Breast epithelium (tissue), 4 donors: ENCODE data around the gene CCDC85B. TPM values are rescaled to one million over a fixed set of nuclear protein-coding genes. Genes with fewer than 3 reads are reported as not detected.
A peak's percentile ranks its signal among the peaks of the same experiment; 100 is the strongest.
"Not testable (repeated sequence)": the region's sequence is repeated elsewhere in the genome, so short reads cannot be mapped to it uniquely, and the experiment has no call there.

ENCODE experiments used
- DNase-seq, 2 donors: peaks; one replicate each; pipeline ENCODE4 v3.0.0-alpha.2; 2019; ENCODE audit warnings: low spot score in 2 of 2
- H3K27ac ChIP-seq, 2 donors: fragments of 200-600 bp; sonication (generic) in 1 of 2; one replicate each; pipeline ENCODE4 v1.5.1; 2016 to 2019; ENCODE audit warnings: mild to moderate bottlenecking in 1 of 2
- H3K27me3 ChIP-seq, 2 donors: fragments of 200-600 bp; sonication (generic) in 1 of 2; one replicate each; pipeline versions ENCODE4 v1.5.1 to v1.6.0; 2017 to 2019; ENCODE audit warnings: control low read depth in 1 of 2, mild to moderate bottlenecking in 1 of 2
- H3K36me3 ChIP-seq: fragments of 200-600 bp; one replicate; pipeline ENCODE4 v1.5.1; 2019
- H3K4me1 ChIP-seq, 2 donors: fragments of 200-600 bp; sonication (generic); one replicate each; pipeline ENCODE4 v1.5.1; 2016 to 2019; ENCODE audit warnings: control low read depth in 1 of 2
- H3K4me3 ChIP-seq, 3 donors: fragments of 200-600 bp; sonication (generic); 1 replicate in 2 of 3; 2 replicates in 1 of 3; pipeline ENCODE4 v1.5.1; 2016 to 2019; ENCODE audit warnings: mild to moderate bottlenecking in 3 of 3, moderate library complexity in 2 of 3
- H3K9me3 ChIP-seq, 2 donors: fragments of 200-600 bp; sonication (generic) in 1 of 2; one replicate each; pipeline ENCODE4 v1.5.1; 2016 to 2019; ENCODE audit warnings: control low read depth in 1 of 2
- CTCF ChIP-seq, 3 donors: fragments of 450-650 bp; IDR thresholded peaks; one replicate each; pipeline ENCODE4 v1.5.1; 2016 to 2017; ENCODE audit warnings: antibody characterized with exemption in 3 of 3, mild to moderate bottlenecking in 3 of 3, moderate library complexity in 3 of 3
- POLR2A ChIP-seq: fragments of 450-650 bp; IDR thresholded peaks from one replicate; pipeline ENCODE4 v1.6.1; 2016; ENCODE audit warnings: antibody characterized with exemption, mild to moderate bottlenecking, moderate library complexity
- POLR2AphosphoS5 ChIP-seq, 3 donors: sonication (generic); formaldehyde crosslinking; IDR thresholded peaks; one replicate each; pipeline ENCODE4 v1.6.1; 2017; ENCODE audit warnings: antibody characterized with exemption in 3 of 3
- intact Hi-C: fragments of 100-400 bp; cut with DNase I; formaldehyde crosslinking; loops from one replicate; pipeline ENCODE4 v1.15.1; 2023; ENCODE audit warnings: low total_unique reads
- total RNA-seq, 3 donors: library from RNA; depleted of rRNA; stranded (reverse); fragments of >200 nt; gene quantifications; one replicate each; pipeline ENCODE4 v1.1.0, GENCODE V29; 2016

The CCDC85B gene
- 10 to 100 TPM; 30.3 to 91.1 (median 41.9) TPM for total RNA-seq

- no peaks in the 10 kb centered on the region for H3K27me3 ChIP-seq
- no peaks in the 10 kb centered on the region for H3K36me3 ChIP-seq
- peak within 1 kb of the TSS; percentile 94 to 99 for H3K27ac ChIP-seq
- H3K9me3 ChIP-seq = no peaks in the 10 kb centered on the region
- H3K4me1 ChIP-seq = peaks cover 23 to 25% of the 10 kb centered on the region in 2 donors
- DNase-seq = peak; percentile 98 to 99
- intact Hi-C loops = loop anchor here (1.0 kb wide), 1 partner anchor 30 kb away; no protein-coding TSS in a partner anchor
- TF ChIP-seq POLR2AphosphoS5 (IDR thresholded peaks at IDR 0.05) (peak; percentile 45 to 91 (median 71)), CTCF (IDR thresholded peaks at IDR 0.05) (peak in 1 of 3 donors; percentile 32), POLR2A (peak; percentile 52)
- peak within 1 kb of the TSS; percentile 67 to 92 (median 81) for H3K4me3 ChIP-seq
Observed at GRCh38 chr11:65890324-65891218, at the start of gene CCDC85B. CCDC85B (plus strand) TSS chr11:65890673; CDS start chr11:65890784, 111 bp downstream.

GRCh38 chr11:65842144-65842543 is 48.3 kb upstream of the CCDC85B start:
- no peaks in the 10 kb centered on the region for H3K27me3 ChIP-seq
- intact Hi-C loops = no loop called here
- TF ChIP-seq CTCF (IDR thresholded peaks at IDR 0.05) (no peak), POLR2A (no peak), POLR2AphosphoS5 (IDR thresholded peaks at IDR 0.05) (no peak)
- no peaks in the 10 kb centered on the region for H3K36me3 ChIP-seq
- no peaks in the 10 kb centered on the region for H3K9me3 ChIP-seq
- H3K27ac ChIP-seq = no peak overlapping the region
- no peak overlapping the region for H3K4me3 ChIP-seq
- H3K4me1 ChIP-seq = no peaks in the 10 kb centered on the region
- no peak for DNase-seq

- no peak overlapping the region for H3K27ac ChIP-seq
- TF ChIP-seq POLR2A = no peak
- TF ChIP-seq CTCF (IDR thresholded peaks at IDR 0.05) = no peak
- no peak for TF ChIP-seq POLR2AphosphoS5 (IDR thresholded peaks at IDR 0.05)
- H3K9me3 ChIP-seq = no peaks in the 10 kb centered on the region
- H3K4me1 ChIP-seq = no peaks in the 10 kb centered on the region
- no peak overlapping the region for H3K4me3 ChIP-seq
- no peaks in the 10 kb centered on the region for H3K36me3 ChIP-seq
- intact Hi-C loops = no loop called here
- no peaks in the 10 kb centered on the region for H3K27me3 ChIP-seq
- DNase-seq = no peak
Observed at GRCh38 chr11:65843811-65844210, 46.7 kb upstream of the CCDC85B start.

- H3K27ac ChIP-seq = no peak overlapping the region
- intact Hi-C loops = no loop called here
- no peaks in the 10 kb centered on the region for H3K9me3 ChIP-seq
- H3K36me3 ChIP-seq = no peaks in the 10 kb centered on the region
- no peaks in the 10 kb centered on the region for H3K27me3 ChIP-seq
- TF ChIP-seq CTCF (IDR thresholded peaks at IDR 0.05) = no peak
- TF ChIP-seq POLR2AphosphoS5 (IDR thresholded peaks at IDR 0.05) = no peak
- no peak for DNase-seq
- H3K4me1 ChIP-seq = no peaks in the 10 kb centered on the region
- no peak overlapping the region for H3K4me3 ChIP-seq
Observed at GRCh38 chr11:65844231-65844872, 46.1 kb upstream of the CCDC85B start.

GRCh38 chr11:65847746-65848145 is 42.7 kb upstream of the CCDC85B start:
- H3K4me3 ChIP-seq = no peak overlapping the region
- no peaks in the 10 kb centered on the region for H3K4me1 ChIP-seq
- H3K36me3 ChIP-seq = no peaks in the 10 kb centered on the region
- intact Hi-C loops = loop anchor here (5.0 kb wide), 1 partner anchor 695 kb away; no protein-coding TSS in a partner anchor
- TF ChIP-seq POLR2A (no peak), CTCF (IDR thresholded peaks at IDR 0.05) (no peak), POLR2AphosphoS5 (IDR thresholded peaks at IDR 0.05) (no peak)
- H3K9me3 ChIP-seq = peaks cover 0 to 8% of the 10 kb centered on the region in 2 donors
- no peak for DNase-seq
- H3K27me3 ChIP-seq = no peaks in the 10 kb centered on the region
- no peak overlapping the region for H3K27ac ChIP-seq

GRCh38 chr11:65848693-65849092 is 41.8 kb upstream of the CCDC85B start:
- not testable (repeated sequence) for H3K4me1 ChIP-seq, H3K27me3 ChIP-seq, DNase-seq, H3K36me3 ChIP-seq, H3K27ac ChIP-seq, H3K9me3 ChIP-seq, H3K4me3 ChIP-seq
- intact Hi-C loops = loop anchor here (5.0 kb wide), 1 partner anchor 696 kb away; no protein-coding TSS in a partner anchor
